Neural cell (in vitro differentiated cells): ENCODE results near the gene SPDL1. TPM values are rescaled to one million over a fixed set of nuclear protein-coding genes. Genes with fewer than 3 reads are reported as not detected.

Experiments used
- H2AFZ ChIP-seq: fragments of 200-600, 300-800 bp; sonication (generic), shearing (Covaris generic); 2 replicates; pipeline ENCODE4 v1.6.0; 2014; ENCODE audit warnings: low read depth, mild to moderate bottlenecking, antibody characterized with exemption, low read length, moderate library complexity
- H3F3A ChIP-seq: fragments of 200-600 bp; shearing (Covaris generic); 2 replicates; pipeline ENCODE4 v1.6.1; 2016; ENCODE audit warnings: mild to moderate bottlenecking, moderate library complexity, mixed read lengths, antibody characterized with exemption, low read length; ENCODE audit not compliant: insufficient read depth, poor library complexity, severe bottlenecking
- H3K27ac ChIP-seq: fragments of 200-600, 300-800 bp; sonication (generic), shearing (Covaris generic); 2 replicates; pipeline ENCODE4 v1.5.1; 2014; ENCODE audit warnings: mild to moderate bottlenecking, low read length, moderate library complexity
- H3K27me3 ChIP-seq: fragments of 300-800, 200-600 bp; sonication (generic), shearing (Covaris generic); 2 replicates; pipeline ENCODE4 v1.6.0; 2014; ENCODE audit warnings: mild to moderate bottlenecking, low read depth, low read length, moderate library complexity; ENCODE audit not compliant: insufficient read depth
- H3K36me3 ChIP-seq: fragments of 300-800, 200-600 bp; sonication (generic), shearing (Covaris generic); 2 replicates; pipeline ENCODE4 v1.5.1; 2014; ENCODE audit warnings: mild to moderate bottlenecking, antibody characterized with exemption, low read length, moderate library complexity; ENCODE audit not compliant: insufficient read depth
- H3K4me2 ChIP-seq: fragments of 300-800, 200-600 bp; sonication (generic), shearing (Covaris generic); 2 replicates; pipeline ENCODE4 v1.6.0; 2014; ENCODE audit warnings: mild to moderate bottlenecking, low read length
- H3K4me3 ChIP-seq: fragments of 300-800, 200-600 bp; sonication (generic), shearing (Covaris generic); 2 replicates; pipeline ENCODE4 v1.5.1; 2014; ENCODE audit warnings: mild to moderate bottlenecking, low read length, moderate library complexity
- H3K79me2 ChIP-seq: fragments of 200-600 bp; shearing (Covaris generic); replicated peaks from 2 replicates; pipeline ENCODE4 v1.6.0; 2014; ENCODE audit warnings: mild to moderate bottlenecking, low read length, moderate library complexity; ENCODE audit not compliant: insufficient read depth
- H3K9ac ChIP-seq: fragments of 300-800, 200-600 bp; sonication (generic), shearing (Covaris generic); 2 replicates; pipeline ENCODE4 v1.6.1; 2016; ENCODE audit warnings: mild to moderate bottlenecking, low read length, mixed read lengths
- H3K9me2 ChIP-seq: fragments of 200-600 bp; shearing (Covaris generic); 2 replicates; pipeline ENCODE4 v1.6.1; 2016; ENCODE audit warnings: mild to moderate bottlenecking, low read length, mixed read lengths; ENCODE audit not compliant: insufficient read depth
- H3K9me3 ChIP-seq: fragments of 200-600, 300-800 bp; sonication (generic), shearing (Covaris generic); 2 replicates; pipeline ENCODE4 v1.6.1; 2016; ENCODE audit warnings: mild to moderate bottlenecking, mixed run types, low read length, moderate library complexity, mixed read lengths
- H4K20me1 ChIP-seq: fragments of 200-600 bp; shearing (Covaris generic); 2 replicates; pipeline ENCODE4 v1.6.1; 2016; ENCODE audit warnings: mild to moderate bottlenecking, mixed run types; ENCODE audit not compliant: insufficient read depth
- CTCF ChIP-seq: fragments of 450-650 bp; IDR thresholded peaks from 2 replicates; pipeline ENCODE4 v1.5.1; 2014; ENCODE audit warnings: antibody characterized with exemption, mild to moderate bottlenecking, moderate library complexity; ENCODE audit not compliant: poor library complexity, severe bottlenecking
- EP300 ChIP-seq: fragments of 450-650 bp; conservative IDR thresholded peaks from 2 replicates; pipeline ENCODE4 v1.6.1; 2014; ENCODE audit warnings: antibody characterized with exemption, mild to moderate bottlenecking, moderate library complexity; ENCODE audit not compliant: poor library complexity, severe bottlenecking
- EZH2 ChIP-seq: fragments of 200-600, 300-800 bp; shearing (Covaris generic), sonication (generic); IDR thresholded peaks from 2 replicates; pipeline ENCODE4 v1.6.1; 2014; ENCODE audit warnings: antibody characterized with exemption, low read length, borderline replicate concordance, mild to moderate bottlenecking; ENCODE audit not compliant: insufficient read depth, poor library complexity, severe bottlenecking
- MXI1 ChIP-seq: fragments of 450-650 bp; conservative IDR thresholded peaks from 2 replicates; pipeline ENCODE4 v1.6.1; 2014; ENCODE audit warnings: antibody characterized with exemption, mild to moderate bottlenecking; ENCODE audit not compliant: poor library complexity, severe bottlenecking
- POLR2AphosphoS5 ChIP-seq: IDR thresholded peaks from 2 replicates; pipeline ENCODE4 v1.6.1; 2012
- RAD21 ChIP-seq: fragments of 450-650 bp; conservative IDR thresholded peaks from 2 replicates; pipeline ENCODE4 v1.6.1; 2014; ENCODE audit warnings: antibody characterized with exemption, mild to moderate bottlenecking, moderate library complexity
- SMC3 ChIP-seq: fragments of 450-650 bp; conservative IDR thresholded peaks from 2 replicates; pipeline ENCODE4 v1.6.1; 2014; ENCODE audit warnings: antibody characterized with exemption, mild to moderate bottlenecking, moderate library complexity; ENCODE audit not compliant: poor library complexity
- TAF1 ChIP-seq: IDR thresholded peaks from 2 replicates; pipeline ENCODE4 v1.6.1; 2012; ENCODE audit warnings: low read depth
- polyA plus RNA-seq: library from polyadenylated mRNA; depleted of rRNA; stranded (reverse); fragments of >200 nt; gene quantifications from 2 replicates; pipeline ENCODE4 v1.2.3, GENCODE V29; 2014
- TF ChIP-seq, protein P1 (sequence below): IDR thresholded peaks from 2 replicates; pipeline ENCODE4 v1.6.1; 2012; ENCODE audit warnings: borderline replicate concordance

Gene SPDL1
- polyA plus RNA-seq, 1 donor from 2014 or later, result 26.6 TPM

DNA sequence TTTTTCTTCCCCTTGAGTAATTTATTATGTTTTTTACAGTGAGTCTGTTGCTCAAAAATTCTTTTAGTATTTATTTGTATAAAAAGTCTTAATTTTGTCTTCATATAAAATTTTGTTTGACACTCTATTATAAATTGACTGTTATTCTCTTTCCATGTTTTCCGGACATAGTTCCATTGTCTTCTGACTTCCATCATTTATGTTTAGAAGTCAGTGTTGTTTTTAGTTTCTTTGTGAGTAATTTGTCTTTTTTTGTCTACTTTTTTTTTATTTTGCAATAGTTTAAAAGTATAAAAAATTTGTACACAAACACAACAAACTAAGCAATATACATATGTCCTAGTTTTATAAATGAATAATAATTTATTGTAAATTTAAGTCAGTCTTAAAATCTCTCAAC, 25.7 kb upstream of the SPDL1 start:
- Histone ChIP-seq H3K4me3 (no peak overlapping the region), H3F3A (no peaks in the 10 kb centered on the region), H3K4me2 (no peak overlapping the region), H3K27ac (no peak overlapping the region), H4K20me1 (no peaks in the 10 kb centered on the region), H3K9ac (no peak overlapping the region), H3K27me3 (no peaks in the 10 kb centered on the region), H3K36me3 (no peaks in the 10 kb centered on the region), H3K9me2 (no peaks in the 10 kb centered on the region), H2AFZ (no peak overlapping the region), H3K79me2 (no peaks in the 10 kb centered on the region), H3K9me3 (no peaks in the 10 kb centered on the region)
- TF ChIP-seq TAF1 (no peak), POLR2AphosphoS5 (no peak), SMC3 (no peak), EP300 (no peak), EZH2 (no peak), CTCF (no peak), MXI1 (no peak), RAD21 (no peak)
- TF ChIP-seq, protein P1, sequence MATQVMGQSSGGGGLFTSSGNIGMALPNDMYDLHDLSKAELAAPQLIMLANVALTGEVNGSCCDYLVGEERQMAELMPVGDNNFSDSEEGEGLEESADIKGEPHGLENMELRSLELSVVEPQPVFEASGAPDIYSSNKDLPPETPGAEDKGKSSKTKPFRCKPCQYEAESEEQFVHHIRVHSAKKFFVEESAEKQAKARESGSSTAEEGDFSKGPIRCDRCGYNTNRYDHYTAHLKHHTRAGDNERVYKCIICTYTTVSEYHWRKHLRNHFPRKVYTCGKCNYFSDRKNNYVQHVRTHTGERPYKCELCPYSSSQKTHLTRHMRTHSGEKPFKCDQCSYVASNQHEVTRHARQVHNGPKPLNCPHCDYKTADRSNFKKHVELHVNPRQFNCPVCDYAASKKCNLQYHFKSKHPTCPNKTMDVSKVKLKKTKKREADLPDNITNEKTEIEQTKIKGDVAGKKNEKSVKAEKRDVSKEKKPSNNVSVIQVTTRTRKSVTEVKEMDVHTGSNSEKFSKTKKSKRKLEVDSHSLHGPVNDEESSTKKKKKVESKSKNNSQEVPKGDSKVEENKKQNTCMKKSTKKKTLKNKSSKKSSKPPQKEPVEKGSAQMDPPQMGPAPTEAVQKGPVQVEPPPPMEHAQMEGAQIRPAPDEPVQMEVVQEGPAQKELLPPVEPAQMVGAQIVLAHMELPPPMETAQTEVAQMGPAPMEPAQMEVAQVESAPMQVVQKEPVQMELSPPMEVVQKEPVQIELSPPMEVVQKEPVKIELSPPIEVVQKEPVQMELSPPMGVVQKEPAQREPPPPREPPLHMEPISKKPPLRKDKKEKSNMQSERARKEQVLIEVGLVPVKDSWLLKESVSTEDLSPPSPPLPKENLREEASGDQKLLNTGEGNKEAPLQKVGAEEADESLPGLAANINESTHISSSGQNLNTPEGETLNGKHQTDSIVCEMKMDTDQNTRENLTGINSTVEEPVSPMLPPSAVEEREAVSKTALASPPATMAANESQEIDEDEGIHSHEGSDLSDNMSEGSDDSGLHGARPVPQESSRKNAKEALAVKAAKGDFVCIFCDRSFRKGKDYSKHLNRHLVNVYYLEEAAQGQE, result no peak

GRCh38 chr5:169561893-169562292, 21.7 kb upstream of the SPDL1 start:
- Histone ChIP-seq H3K79me2 (no peaks in the 10 kb centered on the region), H2AFZ (no peak overlapping the region), H4K20me1 (no peaks in the 10 kb centered on the region), H3K36me3 (no peaks in the 10 kb centered on the region), H3K9ac (no peak overlapping the region), H3F3A (no peaks in the 10 kb centered on the region), H3K4me3 (no peak overlapping the region), H3K4me2 (no peak overlapping the region), H3K27me3 (no peaks in the 10 kb centered on the region), H3K9me2 (no peaks in the 10 kb centered on the region), H3K9me3 (no peaks in the 10 kb centered on the region), H3K27ac (no peak overlapping the region)
- TF ChIP-seq EP300 (no peak), TAF1 (no peak), SMC3 (no peak), EZH2 (no peak), POLR2AphosphoS5 (no peak), CTCF (no peak), RAD21 (no peak), MXI1 (no peak)
- TF ChIP-seq, protein P1, result no peak
